K562 (cell line): ENCODE data around the gene SERINC5. TPM values are rescaled to one million over a fixed set of nuclear protein-coding genes. Genes with fewer than 3 reads are reported as not detected.
"Not testable (repeated sequence)": the region's sequence is repeated elsewhere in the genome, so short reads cannot be mapped to it uniquely, and the experiment has no call there.

Experiments used
- ATAC-seq: fragments of 200-7000 bp; cut with Tn5 transposase; 3 replicates; pipeline ENCODE4 v1.9.1; 2020; ENCODE audit warnings: moderate library complexity
- BruUV-seq: library from RNA; stranded (reverse); fragments of 400-500 nt; replicated peaks from 2 replicates; lab custom pipeline; 2021; lab: Mats Ljungman, UMichigan
- CTCF ChIA-PET: fragments of 300-600 bp; formaldehyde crosslinking; extraction: SDS; loops from one replicate; lab custom pipeline; 2021; ENCODE audit warnings: low intra/inter-chr PET ratio; lab: Yijun Ruan, JAX
- POLR2A ChIA-PET: fragments of 300-600, 350-650 bp; sonication (Branson Sonifier 250); formaldehyde crosslinking; extraction: SDS; loops from one replicate; lab custom pipeline; 2021; ENCODE audit warnings: antibody characterized with exemption, inconsistent platforms; lab: Yijun Ruan, JAX
- DNase-seq, 4 experiments: peaks; one replicate each; pipeline versions ENCODE4 v3.0.0 to v3.0.0-alpha.2; 2011 to 2018; ENCODE audit warnings: low spot score in 3 of 4, mixed read lengths in 3 of 4; ENCODE audit errors: extremely low read depth in 1 of 4
- FAIRE-seq: peaks from 2 replicates; lab custom pipeline; 2011; peaks lifted over from hg19 to GRCh38; lab: Jason Lieb, UNC
- H2AFZ ChIP-seq: 2 replicates; pipeline ENCODE4 v1.6.0; 2011; ENCODE audit warnings: low read depth, low read length, control low read depth, inconsistent platforms
- H3K27ac ChIP-seq: fragments of 200-600 bp; 3 replicates; pipeline ENCODE4 v1.8.0; 2011; ENCODE audit warnings: low read depth, mild to moderate bottlenecking, control low read depth, inconsistent platforms, low read length, moderate library complexity, mixed read lengths; ENCODE audit errors: extremely low read depth
- H3K27me3 ChIP-seq, 2 experiments: fragments of 300-600 bp in 1 of 2; 2 replicates in 1 of 2; 3 replicates in 1 of 2; pipeline versions ENCODE4 v1.6.0 to v1.8.0; 2011; ENCODE audit warnings: inconsistent platforms in 2 of 2, low read length in 2 of 2, mild to moderate bottlenecking in 1 of 2, mixed read lengths in 1 of 2, moderate library complexity in 1 of 2; ENCODE audit not compliant: control insufficient read depth in 2 of 2, insufficient read depth in 2 of 2
- H3K36me3 ChIP-seq: fragments of 300-600 bp; 3 replicates; pipeline ENCODE4 v1.8.0; 2011; ENCODE audit warnings: mild to moderate bottlenecking, low read length, inconsistent platforms; ENCODE audit not compliant: control insufficient read depth, insufficient read depth
- H3K4me1 ChIP-seq, 2 experiments: fragments of 200-600 bp in 1 of 2; replicated peaks in 1 of 2; 2 replicates in 1 of 2; 3 replicates in 1 of 2; pipeline versions ENCODE4 v1.5.1 to v1.8.0; 2011; ENCODE audit warnings: inconsistent platforms in 2 of 2, low read length in 2 of 2, mild to moderate bottlenecking in 1 of 2, mixed read lengths in 1 of 2, moderate library complexity in 1 of 2; ENCODE audit not compliant: control insufficient read depth in 2 of 2, insufficient read depth in 2 of 2
- H3K4me2 ChIP-seq: 2 replicates; pipeline ENCODE4 v1.6.1; 2011; ENCODE audit warnings: low read length, control low read depth, inconsistent platforms, mixed read lengths; ENCODE audit not compliant: insufficient read depth
- H3K4me3 ChIP-seq: fragments of 200-600 bp; sonication (generic), shearing (Covaris generic); 2 replicates; pipeline ENCODE4 v1.5.1; 2016; ENCODE audit warnings: control low read depth, inconsistent platforms
- H3K79me2 ChIP-seq: fragments of 200-600 bp; 3 replicates; pipeline ENCODE4 v1.8.0; 2011; ENCODE audit warnings: low read length, inconsistent platforms; ENCODE audit not compliant: control insufficient read depth, insufficient read depth
- H3K9ac ChIP-seq, 2 experiments: 2 replicates each; pipeline versions ENCODE4 v1.6.0 to v1.6.1; 2011; ENCODE audit warnings: low read depth in 2 of 2, low read length in 2 of 2, control low read depth in 1 of 2, inconsistent platforms in 1 of 2, mild to moderate bottlenecking in 1 of 2, mixed read lengths in 1 of 2; ENCODE audit not compliant: insufficient read depth in 1 of 2
- H3K9me1 ChIP-seq: one replicate; pipeline ENCODE4 v1.6.0; 2011; ENCODE audit warnings: inconsistent platforms, mild to moderate bottlenecking, low read length, moderate library complexity; ENCODE audit not compliant: control insufficient read depth, insufficient read depth
- H3K9me3 ChIP-seq: replicated peaks from 2 replicates; pipeline ENCODE4 v1.5.1; 2011; ENCODE audit warnings: low read depth, low read length, inconsistent platforms; ENCODE audit not compliant: control insufficient read depth, insufficient read depth
- H4K20me1 ChIP-seq: replicated peaks from 2 replicates; pipeline ENCODE4 v1.6.1; 2011; ENCODE audit warnings: low read length, inconsistent platforms, mixed read lengths; ENCODE audit not compliant: control insufficient read depth, insufficient read depth
- MAFG ChIP-seq: fragments of 450-650 bp; conservative IDR thresholded peaks from 2 replicates; pipeline ENCODE4 v1.6.1; 2016; ENCODE audit warnings: missing genetic modification characterization, missing compliant biosample characterization
- NFE2 ChIP-seq: IDR thresholded peaks from 2 replicates; pipeline ENCODE4 v1.6.1; 2014; ENCODE audit warnings: antibody characterized with exemption, low read depth
- NFIC ChIP-seq: fragments of 450-650 bp; IDR thresholded peaks from 2 replicates; pipeline ENCODE4 v1.6.1; 2017; ENCODE audit warnings: mild to moderate bottlenecking, inconsistent platforms
- WGBS: fragments of 100-300 bp; shearing (Covaris generic); methylation state at CpG from one replicate; pipeline ENCODE4 v1.1.6; 2016; ENCODE audit warnings: low coverage, mixed read lengths; ENCODE audit not compliant: insufficient coverage; ENCODE audit errors: missing lambda C conversion rate; 5-methylcytosine and 5-hydroxymethylcytosine counted together
- in situ Hi-C: fragments of 300-500 bp; cut with MboI; formaldehyde crosslinking; loops from 4 replicates; pipeline ENCODE4 v1.15.0; 2018; ENCODE audit warnings: inconsistent platforms, mixed read lengths
- intact Hi-C: fragments of 100-400 bp; cut with micrococcal nuclease; formaldehyde crosslinking; loops from 2 replicates; pipeline ENCODE4 v1.14.2; 2022
- polyA plus RNA-seq, 8 experiments: library from polyadenylated mRNA; depleted of rRNA in 4 of 8; stranded (reverse) in 5 of 8; unstranded in 3 of 8; fragments of >200 nt; fragmentation: Nextera tagmentation in 2 of 8; fragmentation: Illumina TruSeq in 1 of 8; extraction: Ambion mirVana in 2 of 8; extraction: Trizol in 1 of 8; gene quantifications; 2 replicates each; pipeline versions ENCODE4 v1.2.1 to v1.2.3, GENCODE V29; 2011 to 2014; ENCODE audit warnings: inconsistent platforms in 1 of 8, missing spikeins in 1 of 8
- total RNA-seq, 7 experiments: library from RNA; depleted of rRNA in 6 of 7; stranded (reverse); fragments of >200 nt in 6 of 7; fragmentation: Illumina TruSeq in 2 of 7; extraction: Trizol in 2 of 7; gene quantifications; 2 replicates each; pipeline versions ENCODE4 v1.2.1 to v1.2.3, GENCODE V29; 2011 to 2021; ENCODE audit warnings: low replicate concordance in 1 of 7
- TF ChIP-seq, protein P1 (sequence below): sonication (generic); formaldehyde crosslinking; IDR thresholded peaks from 2 replicates; pipeline ENCODE4 v1.8.1; 2022; ENCODE audit warnings: missing genetic modification reagents

The SERINC5 gene
- total and polyA plus RNA-seq, 9 of the 15 experiments (the other 6 are each of a cell fraction or from before 2014, with no cell fraction given): 1.4 to 7.9 (median 3.7) TPM

DNA sequence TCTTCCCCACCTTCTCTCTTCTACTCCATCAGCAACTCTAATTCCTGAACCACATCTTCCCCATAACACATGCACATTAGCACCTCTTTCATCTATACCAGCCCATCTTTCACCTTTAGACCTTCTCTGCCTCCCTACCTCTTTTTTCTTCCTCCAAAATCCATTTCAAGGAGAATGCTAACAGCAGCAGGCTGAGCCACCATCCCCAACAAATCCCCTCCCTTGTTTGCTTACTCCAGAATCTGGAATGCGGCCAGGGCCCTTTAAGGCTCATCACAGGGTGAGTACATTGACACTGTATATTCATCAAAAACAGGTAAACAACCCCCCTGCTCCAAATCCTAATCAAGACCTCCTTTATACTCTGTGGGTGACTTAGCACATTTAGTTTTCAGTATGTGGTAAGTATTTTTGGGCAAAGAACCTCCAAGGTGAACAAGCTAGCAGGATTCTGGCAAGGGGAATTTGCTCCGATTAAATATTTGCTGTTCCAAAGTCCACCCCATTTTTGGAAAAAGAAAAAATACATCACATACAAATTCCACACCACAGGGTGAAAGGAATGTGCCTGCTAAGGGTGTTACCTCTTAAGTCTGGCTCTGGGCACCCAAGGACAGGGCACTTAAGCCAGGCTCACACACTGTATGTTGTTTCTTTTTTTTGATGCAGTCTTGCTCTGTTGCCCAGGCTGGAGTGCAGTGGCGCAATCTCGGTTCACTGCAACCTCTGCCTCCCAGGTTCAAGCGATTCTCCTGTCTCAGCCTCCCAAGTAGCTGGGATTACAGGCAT, 71.4 kb downstream of the SERINC5 start:
- ChIA-PET CTCF (no interaction called here), POLR2A (no interaction called here)
- no peaks in the 10 kb centered on the region for H3K9me3 ChIP-seq
- H3K4me3 ChIP-seq: no peak overlapping the region
- no peaks in the 10 kb centered on the region for H3K27me3 ChIP-seq
- intact Hi-C loops (no loop called here), in situ Hi-C loops (no loop called here)
- FAIRE-seq (no peak), ATAC-seq (no peak; the same call in 1 of the 3 replicates), DNase-seq (peak in 3 of 4 experiments; percentile 15 to 26 (median 23))
- no peaks in the 10 kb centered on the region for H3K9me1 ChIP-seq
- H3K27ac ChIP-seq: no peak overlapping the region
- H3K4me2 ChIP-seq: no peak overlapping the region
- H3K36me3 ChIP-seq: no peaks in the 10 kb centered on the region
- BruUV-seq: no TSS peak
- WGBS: 73% methylated on average over 5 of the region's 5 CpGs
- 0 out of 2 replicates have a peak, but pooled peaks cover 7% of the 10 kb centered on the region for H4K20me1 ChIP-seq
- no peak overlapping the region for H2AFZ ChIP-seq
- no peaks in the 10 kb centered on the region for H3K79me2 ChIP-seq
- TF ChIP-seq NFE2 (peak; percentile 28; the same call in 1 of the 2 replicates), MAFG (tag) (0 out of 2 replicates have a peak, but pooled peaks have one; percentile 29), NFIC (peak; percentile 49)
- TF ChIP-seq, protein P1, sequence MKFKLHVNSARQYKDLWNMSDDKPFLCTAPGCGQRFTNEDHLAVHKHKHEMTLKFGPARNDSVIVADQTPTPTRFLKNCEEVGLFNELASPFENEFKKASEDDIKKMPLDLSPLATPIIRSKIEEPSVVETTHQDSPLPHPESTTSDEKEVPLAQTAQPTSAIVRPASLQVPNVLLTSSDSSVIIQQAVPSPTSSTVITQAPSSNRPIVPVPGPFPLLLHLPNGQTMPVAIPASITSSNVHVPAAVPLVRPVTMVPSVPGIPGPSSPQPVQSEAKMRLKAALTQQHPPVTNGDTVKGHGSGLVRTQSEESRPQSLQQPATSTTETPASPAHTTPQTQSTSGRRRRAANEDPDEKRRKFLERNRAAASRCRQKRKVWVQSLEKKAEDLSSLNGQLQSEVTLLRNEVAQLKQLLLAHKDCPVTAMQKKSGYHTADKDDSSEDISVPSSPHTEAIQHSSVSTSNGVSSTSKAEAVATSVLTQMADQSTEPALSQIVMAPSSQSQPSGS: no peak
- H3K9ac ChIP-seq: no peak overlapping the region
- peaks cover 13 to 33% of the 10 kb centered on the region in 2 experiments; a peak in 4 of 5 replicates for H3K4me1 ChIP-seq

DNA sequence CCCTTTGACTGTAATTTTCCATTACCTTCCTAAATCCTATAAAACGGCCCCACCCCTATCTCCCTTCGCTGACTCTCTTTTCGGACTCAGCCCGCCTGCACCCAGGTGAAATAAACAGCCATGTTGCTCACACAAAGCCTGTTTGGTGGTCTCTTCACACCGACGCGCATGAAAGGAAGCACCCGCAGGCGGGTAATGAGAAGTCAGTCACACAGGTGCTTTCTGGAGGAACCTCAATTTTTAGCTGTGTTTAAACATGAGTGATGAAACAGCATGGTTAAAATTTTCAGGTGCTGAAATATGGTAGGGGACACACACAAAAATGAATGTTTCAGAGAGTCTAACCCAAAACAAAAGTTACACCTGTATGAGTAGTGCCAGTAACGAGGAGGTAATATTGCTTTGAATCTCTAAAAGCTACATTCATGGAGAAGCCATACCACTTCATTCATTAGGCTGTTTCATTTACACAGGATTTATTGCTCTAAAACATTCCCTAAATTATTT, 72.1 kb downstream of the SERINC5 start:
- ATAC-seq, in situ Hi-C loops, BruUV-seq, DNase-seq, intact Hi-C loops, H2AFZ ChIP-seq, H3K79me2 ChIP-seq, H3K9me3 ChIP-seq, CTCF ChIA-PET, H3K27me3 ChIP-seq, H3K4me3 ChIP-seq, H3K36me3 ChIP-seq, H3K27ac ChIP-seq, H4K20me1 ChIP-seq, H3K9me1 ChIP-seq, H3K4me2 ChIP-seq, H3K9ac ChIP-seq, FAIRE-seq: not testable (repeated sequence)
- peaks cover 13 to 33% of the 10 kb centered on the region in 2 experiments; a peak in 4 of 5 replicates for H3K4me1 ChIP-seq
- POLR2A ChIA-PET: interaction anchor here (1.7 kb wide), 1 partner anchor 10 kb away, joined by 7 read pairs; no protein-coding TSS in a partner anchor
- WGBS: 95% methylated on average over 6 of the region's 10 CpGs
